ENCODE results near the gene CPLANE2. TPM values are rescaled to one million over a fixed set of nuclear protein-coding genes. Genes with fewer than 3 reads are reported as not detected.
A peak's percentile ranks its signal among the peaks of the same experiment; 100 is the strongest.
"Not testable (repeated sequence)": the region's sequence is repeated elsewhere in the genome, so short reads cannot be mapped to it uniquely, and the experiment has no call there.

CPLANE2 gene
- polyA plus RNA-seq, 1 donor = 1.8 TPM

DNA sequence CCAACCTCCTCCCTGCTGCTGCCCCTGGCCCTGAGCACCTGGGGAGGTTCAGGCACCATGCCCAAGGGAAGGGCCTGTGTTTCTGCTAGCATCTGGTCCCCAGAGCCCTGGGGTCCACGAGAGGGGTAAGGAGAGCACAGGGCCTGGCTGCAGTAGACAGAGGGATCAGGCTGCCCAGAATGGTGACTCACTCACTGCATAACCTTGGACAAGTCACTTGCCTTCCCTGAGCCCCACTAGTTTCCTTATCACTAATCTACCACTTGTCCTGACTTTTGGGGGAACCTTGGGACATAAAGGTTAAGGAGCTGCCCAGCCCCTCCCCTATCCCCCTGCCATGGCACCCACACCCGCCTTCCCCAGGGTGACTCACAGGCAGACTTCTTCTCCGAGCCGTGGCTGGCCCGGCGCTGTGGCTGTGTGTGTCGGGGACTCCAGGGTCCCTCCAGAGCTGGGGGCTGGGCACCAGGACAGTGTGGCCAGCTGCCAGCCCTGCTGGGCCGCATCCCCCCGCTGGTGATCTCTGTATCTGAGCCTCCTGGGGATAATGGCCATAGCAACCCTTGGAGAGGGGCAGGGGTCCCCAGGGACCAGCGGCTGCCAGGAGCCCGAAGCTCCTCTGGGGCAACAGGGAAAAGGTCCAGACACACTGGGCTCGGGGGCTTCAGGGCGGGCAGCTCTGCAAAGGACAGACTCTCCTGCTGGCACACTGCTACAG, 28.6 kb downstream of the CPLANE2 start:
- no peak for DNase-seq (ENCODE audit: low read depth)

DNA sequence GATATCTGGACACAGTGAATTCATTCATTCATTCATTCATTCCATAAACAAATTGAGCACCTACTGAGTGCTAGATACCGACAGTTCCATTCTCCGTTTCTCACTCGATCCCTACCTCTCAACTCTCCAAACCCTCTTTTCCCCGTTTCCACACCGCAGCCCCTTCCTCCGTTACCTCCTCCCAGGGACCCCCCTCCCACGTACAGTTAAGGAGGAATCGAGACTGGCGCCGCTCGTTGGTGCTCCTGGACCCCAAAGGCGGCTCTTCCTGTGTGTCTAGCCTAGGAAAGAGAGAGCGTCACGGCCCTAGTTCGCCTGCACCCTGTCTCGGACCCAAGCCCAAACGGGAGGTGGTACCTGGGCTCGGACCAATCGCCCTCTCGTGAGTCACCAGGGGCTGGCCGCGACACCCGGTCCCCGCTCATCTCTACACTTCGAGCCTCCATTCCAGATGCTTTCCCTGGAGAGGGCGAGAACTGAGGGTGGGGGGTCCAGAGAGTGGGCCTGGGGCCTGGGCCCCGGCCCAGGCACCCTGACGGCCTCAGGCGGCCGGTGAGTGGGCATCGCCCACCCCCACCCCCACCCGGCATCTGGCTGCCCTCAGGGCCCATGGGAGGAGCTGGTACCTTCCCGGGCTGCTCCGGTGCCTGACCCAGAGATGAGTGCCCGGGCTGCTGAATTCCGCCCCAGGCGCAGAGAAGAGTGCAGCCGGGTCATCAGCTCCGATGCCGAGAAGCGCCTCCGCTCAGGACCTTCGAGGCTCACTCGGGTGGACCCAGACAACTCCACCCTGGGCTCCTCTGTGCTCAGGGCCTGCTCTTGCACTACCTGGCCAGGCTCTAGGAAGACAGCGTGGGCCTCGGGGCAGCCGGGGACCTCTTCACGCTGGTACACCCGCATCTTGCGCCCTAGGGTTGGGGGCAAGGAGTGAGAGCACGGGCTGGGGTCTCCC, 29.4 kb downstream of the CPLANE2 start:
- no peak for DNase-seq (ENCODE audit: low read depth)

DNA sequence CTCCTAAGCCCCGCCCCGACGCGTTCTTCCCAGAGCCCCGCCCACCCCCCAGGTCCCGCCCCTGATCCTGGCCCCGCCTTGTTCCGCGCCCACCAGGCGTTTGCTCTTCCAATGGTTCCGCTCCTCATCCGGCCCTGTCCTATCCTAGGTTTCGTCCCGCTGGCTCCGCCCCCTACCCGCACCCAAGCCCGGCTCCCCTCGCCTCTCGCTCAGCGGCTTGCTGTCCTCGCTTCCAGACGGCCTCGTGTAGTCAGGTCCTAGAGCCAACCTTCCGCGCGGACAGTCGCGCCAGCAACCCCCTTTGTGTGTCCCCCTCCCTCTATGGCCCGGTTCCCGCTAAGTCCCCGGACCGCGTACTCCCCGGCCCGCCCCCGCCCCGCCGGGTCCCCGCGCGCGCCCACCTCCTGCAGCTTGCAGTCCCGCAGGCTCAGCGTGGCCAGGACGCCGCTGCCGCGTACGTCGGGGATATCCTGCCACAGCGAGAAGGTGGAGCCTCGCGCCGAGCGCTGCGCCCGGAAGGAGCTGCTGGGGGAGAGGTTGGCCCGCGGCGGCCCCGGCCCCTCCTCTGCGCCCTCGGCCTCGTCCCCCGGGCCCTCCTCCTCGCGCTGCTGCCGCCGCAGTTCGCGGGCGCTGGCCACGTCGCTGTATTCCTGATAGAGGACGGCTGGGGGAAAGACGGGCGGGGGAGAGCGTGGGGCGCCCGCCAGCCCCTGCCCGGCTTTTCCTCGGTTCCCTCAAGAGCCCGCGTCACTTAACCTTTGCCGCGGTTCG, 30.3 kb downstream of the CPLANE2 start:
- peak; percentile 90 for DNase-seq (ENCODE audit: low read depth)

DNA sequence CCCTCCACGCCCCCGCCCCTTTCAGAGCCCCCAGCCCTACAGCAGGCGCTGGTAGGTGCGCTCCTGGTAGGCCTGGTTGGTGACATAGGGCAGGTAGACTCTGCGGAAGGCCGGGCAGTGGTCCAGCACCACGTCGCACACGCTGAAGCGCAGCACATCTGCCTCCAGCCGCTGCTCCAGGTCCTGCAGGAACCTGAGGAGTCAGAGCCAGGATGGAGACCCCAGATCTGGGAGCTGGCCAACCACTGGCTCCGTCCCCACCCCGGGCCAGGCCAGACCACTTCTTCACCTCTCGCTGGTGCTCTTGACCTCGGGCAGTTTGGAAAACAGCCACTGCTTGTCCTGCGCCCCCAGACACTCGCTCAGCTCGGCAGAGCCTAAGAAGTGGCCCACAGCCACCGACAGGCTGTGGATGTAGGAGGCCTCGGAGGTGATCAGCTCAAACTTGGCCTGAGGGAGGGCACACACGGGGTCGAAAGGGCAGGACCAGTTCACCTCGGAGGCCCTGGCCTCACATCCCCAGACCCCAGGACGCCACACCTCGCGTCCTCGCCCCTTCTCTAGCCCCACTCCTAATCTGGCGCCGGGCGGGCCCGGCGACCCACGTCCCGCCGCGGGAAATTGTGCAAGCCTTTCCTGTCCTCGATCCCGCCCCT, 31.0 kb downstream of the CPLANE2 start:
- DNase-seq (ENCODE audit: low read depth) = no peak

DNA sequence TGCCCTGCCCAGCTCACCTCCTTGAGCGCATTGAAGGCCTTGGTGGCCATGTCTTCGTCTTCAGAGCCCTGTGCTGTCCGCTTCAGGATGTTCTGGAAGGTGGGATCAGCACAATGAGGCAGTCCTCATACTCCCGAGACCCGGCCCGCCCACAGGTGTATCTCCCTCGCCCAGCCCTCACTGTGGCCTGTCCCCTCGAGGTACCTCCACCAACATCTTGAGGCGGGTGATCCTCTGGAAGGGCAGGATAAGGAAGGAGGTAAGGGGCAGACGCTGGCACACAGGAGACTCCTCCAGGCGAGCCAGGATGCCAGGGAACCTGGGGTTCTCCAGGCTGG, 31.7 kb downstream of the CPLANE2 start:
- DNase-seq (ENCODE audit: low read depth) = no peak

DNA sequence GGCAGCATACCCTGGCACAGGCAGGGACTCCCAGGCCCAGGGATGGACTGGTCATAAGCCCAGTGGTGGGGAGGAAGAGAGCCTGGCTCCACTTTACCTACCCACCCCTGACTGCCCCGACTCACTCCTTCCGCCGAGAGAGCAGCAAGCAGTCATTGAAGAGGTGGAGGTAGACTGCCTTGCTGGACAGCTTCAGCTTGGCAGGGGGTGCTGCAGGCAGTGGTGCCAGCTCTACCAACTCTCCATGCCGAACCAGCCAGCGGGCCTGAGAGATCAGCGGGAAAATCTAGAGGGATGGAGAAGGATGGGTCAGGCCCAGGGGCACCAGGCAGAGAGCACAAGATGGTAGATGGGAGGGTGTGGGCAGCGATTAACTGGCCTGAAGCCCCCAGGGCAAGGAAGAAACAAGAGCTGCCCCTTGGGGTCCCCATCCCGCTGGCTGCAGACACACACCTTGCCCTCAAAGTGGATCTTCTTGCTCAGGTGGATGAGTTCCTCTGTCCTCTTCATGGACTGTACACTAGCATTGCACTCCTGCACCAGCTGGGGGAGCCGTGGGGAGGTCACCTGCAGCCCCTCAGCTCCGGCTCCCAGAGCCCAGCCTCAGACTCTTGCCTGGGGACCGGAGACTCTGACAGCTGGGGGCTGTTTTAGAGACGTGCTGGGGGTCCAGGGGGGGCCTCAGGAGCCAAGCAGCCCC, 32.2 kb downstream of the CPLANE2 start:
- no peak for DNase-seq (ENCODE audit: low read depth)

DNA sequence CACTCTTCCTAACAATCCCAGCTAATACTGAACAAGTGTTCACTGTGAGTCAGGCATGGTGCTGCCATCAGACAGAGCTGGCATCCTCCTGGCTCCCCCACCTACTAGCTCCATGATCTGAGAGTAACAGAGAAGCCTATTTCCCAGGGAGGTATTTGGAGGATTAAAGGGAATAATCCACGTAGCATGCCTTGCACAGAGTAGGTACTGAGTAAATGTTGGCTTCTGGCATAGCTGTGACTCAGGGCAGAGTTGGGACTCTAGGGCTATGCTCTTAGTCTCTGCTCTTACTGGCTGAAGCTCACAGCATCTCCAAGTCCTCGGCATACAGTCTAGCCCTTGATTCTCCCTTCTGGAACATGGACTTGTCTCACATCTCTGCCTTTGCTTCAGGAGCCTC, 32.8 kb downstream of the CPLANE2 start:
- no peak for DNase-seq (ENCODE audit: low read depth)

DNA sequence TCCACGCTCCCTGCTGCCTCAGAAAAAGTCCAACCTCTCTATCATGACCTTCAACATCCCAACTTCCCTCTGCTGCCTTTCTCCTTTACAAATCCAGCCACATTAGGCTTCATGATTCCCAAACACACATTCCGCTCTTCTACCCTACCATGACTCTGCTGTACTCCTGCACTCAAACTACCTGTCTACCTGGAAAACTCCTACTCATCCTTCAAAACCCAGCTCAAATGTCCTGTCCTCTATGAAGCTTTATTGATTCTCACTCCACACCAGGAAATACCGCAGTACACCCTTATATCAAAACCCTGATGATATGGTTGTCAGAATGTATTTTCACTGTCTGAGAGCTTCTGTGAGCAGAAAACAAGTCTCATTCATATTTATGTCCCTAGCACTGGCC, 33.4 kb downstream of the CPLANE2 start:
- no peak for DNase-seq (ENCODE audit: low read depth)

DNA sequence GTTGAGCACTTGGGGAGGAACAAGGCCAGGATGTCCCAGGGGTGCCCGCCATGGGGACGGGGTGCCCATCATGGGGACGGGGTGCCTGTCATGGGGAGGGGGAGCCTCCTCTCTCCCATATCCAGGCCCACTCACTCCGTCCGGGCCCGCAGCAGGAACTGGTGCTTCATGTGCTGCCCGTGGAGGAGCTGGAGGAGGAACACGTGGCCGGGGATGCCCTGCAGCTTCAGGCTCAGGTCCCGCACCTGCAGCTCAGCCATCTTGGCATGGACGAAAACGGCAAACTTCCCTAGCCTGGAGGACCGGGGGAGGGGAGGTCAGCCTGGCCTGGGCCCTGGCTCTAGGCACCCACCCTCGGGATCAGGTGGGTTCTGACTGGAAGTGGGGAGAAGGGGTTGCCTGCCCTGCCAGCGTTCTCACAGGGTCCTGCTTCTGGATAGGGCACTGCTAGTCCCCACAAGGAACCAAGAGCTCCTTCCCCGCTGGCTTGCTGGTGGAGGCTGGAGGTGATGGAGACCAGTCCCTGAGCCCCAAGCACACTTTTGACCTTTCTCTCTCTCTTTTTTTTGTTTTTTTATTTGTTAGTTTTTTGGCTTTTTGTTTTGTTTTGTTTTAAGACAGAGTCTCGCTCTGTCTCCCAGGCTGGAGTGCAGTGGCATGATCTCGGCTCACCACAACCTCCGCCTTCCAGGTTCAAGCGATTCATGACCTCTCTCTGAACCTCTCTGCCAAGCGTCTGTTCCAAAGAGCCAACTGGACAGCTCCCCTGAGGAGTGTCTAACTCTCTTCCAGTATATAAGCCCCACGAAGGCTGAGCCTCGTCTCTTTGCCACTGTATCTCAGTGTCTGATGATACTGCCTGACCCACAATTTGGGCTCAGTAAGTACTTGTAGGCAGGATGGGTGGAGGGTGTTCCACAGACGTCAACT, 34.4 kb downstream of the CPLANE2 start:
- DNase-seq (ENCODE audit: low read depth) = no peak

DNA sequence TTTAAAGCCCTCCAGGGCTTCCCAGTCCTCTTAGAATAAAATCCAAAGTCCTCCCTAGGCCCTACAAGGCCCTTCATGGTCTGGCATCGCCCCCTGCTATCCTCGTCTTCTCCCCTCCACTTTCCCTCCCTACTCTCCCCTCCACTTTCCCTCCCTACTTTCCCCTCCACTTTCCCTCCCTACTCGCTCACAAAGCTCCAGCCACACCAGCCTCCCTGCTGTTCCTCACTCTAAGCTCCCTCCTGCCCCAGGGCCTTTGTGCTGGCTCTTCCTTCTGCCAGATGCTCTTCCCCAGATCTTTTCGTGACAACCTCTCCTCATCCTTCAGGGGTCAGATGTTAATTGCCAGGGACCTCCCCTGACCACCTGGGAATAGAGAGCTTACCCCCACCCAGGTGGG, 37.3 kb downstream of the CPLANE2 start:
- no peak for DNase-seq (ENCODE audit: low read depth)

DNA sequence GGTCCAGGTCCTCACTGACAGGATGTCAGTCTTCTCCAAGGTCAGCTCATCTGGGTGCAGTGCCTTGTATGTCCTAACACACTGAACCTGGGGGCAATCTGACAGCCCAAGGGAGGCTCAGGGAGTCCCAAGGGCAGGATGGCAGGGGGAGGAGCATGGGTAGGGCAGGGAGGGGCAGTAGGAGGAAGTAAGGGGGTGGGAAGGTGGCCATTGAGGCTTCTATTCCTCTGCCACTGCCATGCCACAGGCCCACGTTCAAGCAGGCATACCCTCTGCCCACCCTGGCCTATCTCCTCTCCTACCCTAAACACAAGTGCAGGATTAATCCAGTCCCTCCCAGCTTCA, 37.9 kb downstream of the CPLANE2 start:
- DNase-seq (ENCODE audit: low read depth) = no peak

DNA sequence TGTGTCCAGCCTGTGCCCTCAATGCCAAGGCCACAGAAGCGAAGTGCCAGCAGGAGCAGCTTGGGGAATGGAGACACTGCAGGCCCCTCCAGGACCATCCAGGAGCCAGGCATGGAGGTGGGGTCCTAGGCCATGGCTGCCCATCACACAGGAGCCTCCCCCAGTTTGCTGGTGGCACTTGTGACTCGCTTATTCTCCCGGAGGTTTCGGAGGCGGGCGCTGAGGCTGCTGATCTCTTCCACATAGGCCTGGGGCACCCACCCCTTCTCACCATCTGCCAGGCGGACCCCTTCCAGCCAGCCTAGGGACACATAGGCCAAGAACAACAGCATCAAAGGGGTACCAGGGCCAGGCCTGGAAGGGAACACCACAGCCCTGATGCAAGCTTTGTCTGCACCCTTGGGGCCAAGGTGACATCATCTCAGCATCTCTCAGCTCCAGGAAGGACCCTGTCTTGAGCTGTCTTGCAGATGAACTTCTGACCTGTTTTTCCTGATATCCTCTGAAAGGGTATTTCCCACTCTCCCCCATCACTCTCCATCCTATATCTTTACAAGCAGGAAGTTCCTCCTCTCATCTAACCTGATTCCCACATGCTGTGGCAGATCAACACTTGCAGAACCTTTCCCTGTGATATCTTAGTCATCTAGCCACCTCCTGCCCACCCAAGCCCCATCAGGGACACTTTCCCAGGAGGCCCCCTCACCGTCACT, 38.4 kb downstream of the CPLANE2 start:
- DNase-seq (ENCODE audit: low read depth) = no peak

DNA sequence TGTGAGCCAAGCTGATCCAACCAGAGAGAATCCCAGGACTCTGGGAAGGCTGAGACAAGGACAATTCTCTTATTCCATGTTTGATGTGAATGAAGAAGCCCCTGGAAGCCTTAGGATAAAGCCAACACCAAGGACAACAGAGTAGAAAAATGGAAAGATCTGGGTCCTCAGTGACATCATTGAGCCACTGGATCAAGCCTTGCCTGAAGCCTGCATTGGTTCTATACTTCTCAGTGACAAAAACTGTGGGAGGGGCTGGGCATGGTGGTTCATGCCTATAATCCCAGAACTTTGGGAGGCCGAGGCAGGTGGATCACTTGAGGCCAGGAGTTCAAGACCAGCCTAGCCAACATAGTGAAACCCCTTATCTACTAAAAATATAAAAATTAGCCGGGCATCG, 40.1 kb downstream of the CPLANE2 start:
- no peak for DNase-seq (ENCODE audit: low read depth)

DNA sequence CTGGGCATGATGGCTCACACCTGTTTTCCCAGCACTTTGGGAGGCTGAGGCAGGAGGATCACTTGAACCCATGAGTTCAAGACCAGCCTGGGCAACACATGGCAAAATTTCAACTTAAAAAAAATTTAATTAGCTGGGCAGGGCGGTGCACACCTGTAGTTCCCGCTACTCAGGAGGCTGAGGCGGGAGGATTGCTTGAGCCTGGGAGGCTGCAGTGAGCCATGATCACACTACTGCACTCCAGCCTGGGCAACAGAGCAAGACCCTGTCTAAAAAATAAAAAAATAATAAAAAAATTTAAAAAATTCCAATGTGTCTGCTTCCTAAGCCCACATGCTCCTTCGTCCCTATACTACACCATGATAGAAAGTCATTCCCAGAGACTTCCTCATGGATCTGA, 40.8 kb downstream of the CPLANE2 start:
- not testable (repeated sequence) for DNase-seq (ENCODE audit: low read depth)

DNA sequence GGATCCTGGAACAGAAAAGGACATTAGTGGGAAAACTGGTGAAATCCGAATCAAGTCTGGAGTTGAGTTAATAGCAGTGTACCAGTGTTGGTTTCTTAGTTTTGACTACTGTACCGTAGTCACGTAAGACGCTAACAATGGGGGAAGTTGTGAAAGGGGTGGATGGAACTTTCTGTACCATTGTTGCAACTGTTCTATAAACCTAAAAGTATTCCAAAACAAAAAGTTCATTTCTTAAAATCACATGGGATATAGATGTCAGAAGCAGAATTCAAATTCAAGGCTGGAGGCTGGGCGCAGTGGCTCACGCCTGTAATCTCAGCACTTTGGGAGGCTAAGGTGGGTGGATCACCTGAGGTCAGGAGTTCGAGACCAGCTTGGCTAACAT, 41.5 kb downstream of the CPLANE2 start:
- no peak for DNase-seq (ENCODE audit: low read depth)

DNA sequence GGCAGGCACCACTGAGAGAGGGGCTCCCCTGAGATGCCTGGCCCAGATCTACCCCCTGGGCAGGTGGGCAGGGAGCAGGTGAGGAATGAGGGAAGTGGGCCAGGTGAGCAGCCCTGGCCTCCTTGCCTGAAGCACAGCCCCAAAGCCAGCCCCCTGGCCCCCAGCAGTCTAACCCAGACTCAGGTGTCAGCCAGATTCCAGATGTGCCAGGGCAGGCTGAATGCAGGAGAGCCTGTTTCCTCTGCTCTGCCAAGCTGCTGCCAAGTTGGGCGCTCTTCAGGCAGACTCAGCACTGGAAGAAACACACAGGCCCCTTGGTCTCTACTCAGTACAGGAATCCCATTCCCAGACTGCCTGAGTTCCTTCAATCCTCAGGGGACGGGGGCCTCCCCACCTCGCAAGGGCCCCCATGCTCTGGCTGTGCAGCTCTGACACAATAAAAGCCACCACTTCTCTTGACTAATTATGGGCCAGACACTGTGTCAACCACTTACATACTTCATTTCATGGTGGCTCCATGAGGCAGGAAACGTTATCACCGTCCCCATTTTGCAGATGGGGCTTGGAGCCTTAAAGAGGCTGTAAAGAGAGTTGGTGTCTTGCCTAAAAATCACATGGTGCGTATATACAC, 45.0 kb downstream of the CPLANE2 start:
- no peak for DNase-seq (ENCODE audit: low read depth)

DNA sequence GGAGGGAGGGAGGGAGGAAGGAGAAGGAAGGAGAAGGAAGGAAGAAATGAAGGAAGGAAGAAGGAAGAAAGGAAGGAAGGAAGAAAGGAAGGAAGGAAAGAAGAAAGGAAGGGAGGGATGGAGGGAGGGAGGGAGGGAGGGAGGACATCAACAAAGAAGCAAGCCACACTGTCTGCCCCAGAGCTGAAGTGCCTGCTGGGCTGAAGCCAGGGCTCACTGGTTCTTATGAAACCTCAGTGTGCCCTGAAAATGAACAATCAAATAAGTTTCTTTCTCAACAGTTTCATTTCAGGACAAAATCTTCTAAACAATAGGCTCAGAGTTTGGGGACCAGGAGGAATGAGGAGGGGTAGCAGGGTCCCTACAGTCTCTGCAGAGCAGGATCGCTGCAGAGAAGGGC, 45.7 kb downstream of the CPLANE2 start:
- no peak for DNase-seq (ENCODE audit: low read depth)

DNA sequence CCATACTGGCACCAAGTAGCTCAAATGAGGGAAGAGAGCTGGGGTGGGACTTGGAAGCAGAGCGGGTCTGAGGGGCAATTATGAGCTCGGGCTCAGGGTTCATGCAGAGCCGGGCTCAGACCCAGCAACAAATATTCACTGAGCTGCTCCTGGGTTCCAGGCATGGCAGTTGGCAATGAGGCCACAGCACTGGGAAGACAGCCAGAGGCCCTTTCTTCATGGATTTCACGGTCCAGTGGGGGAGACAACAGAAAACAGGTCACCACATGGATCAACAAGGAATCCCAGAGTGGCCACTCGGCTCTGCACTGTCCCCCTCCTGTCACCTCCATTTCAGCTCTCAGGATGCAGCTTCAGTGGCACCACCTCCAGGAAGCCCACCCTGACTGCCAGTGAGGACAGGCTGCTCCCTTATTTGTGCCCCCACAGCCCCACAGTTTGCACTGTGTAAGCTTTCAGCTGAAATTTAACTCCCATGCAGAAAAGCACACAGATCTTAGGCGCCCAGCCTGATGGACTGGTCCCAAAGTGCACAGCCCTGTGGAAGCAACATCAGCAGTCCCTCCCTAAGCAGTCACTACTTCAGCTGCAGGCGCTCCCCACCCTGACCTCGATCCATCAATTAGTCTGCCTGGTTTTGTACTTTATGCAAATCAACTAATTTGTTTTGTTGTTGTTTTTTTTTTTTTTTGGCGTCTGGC, 46.9 kb downstream of the CPLANE2 start:
- DNase-seq (ENCODE audit: low read depth) = no peak

DNA sequence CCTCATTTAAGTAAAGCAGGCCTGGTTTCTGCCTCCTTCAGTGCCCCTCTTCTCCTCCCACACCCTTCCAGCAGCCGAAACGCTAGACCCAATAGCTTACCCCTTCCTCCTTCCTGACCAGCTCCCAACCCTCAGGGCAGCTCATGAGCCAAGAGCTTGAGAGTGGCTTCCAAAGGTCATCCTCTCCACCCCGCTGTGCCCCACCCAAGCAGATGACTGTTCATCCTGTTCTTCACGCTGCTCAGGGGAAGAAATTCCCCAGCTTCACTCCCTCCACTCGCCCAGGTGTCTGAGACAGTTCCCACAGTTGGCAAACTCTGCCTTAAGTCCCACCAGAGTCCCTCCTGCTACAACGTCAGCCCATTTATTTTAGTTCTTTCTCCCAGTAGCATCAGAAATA, 48.0 kb downstream of the CPLANE2 start:
- no peak for DNase-seq (ENCODE audit: low read depth)
